Measurements from ENCODE around the gene SPATA9. TPM values are rescaled to one million over a fixed set of nuclear protein-coding genes. Genes with fewer than 3 reads are reported as not detected.

Gene SPATA9
- total and polyA plus RNA-seq, 9 of the 15 experiments (the other 6 are each of a cell fraction or from before 2014, with no cell fraction given): 0.16 to 5.5 (median 0.39) TPM; not detected in 3

DNA sequence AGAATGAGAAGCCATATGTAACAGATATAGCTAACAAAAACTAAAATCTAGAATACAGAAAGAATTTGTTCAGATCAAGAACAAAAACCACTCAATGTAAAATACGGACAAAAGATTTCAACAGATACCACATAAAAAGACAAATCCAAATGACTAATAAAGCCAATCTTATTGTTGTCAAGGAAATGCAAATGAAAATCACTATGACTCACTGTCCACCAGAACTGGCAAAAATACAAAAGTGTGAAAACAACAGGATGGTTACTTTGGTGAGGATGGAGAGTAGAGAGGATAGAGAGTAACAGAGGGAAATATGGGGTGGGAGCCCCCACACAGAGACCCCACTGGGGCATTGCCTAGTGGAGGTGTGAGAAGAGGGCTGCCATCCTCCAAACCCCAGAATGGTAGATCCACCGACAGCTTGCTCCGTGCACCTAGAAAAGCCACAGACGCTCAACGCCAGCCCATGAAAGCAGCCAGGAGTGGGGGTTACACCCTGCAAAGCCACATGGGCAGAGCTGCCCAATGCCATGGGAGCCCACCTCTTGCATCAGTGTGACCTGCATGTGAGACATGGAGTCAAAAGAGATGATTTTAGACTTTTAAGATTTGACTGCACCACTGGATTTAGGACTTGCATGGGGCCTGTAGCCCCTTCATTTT, 33.1 kb upstream of the SPATA9 start (continued):
- 0 out of 2 replicates have a peak, but pooled peaks have one; percentile 21 for TF ChIP-seq ZBTB7A (IDR thresholded peaks at IDR 0.05; ENCODE audit: borderline replicate concordance, control insufficient read depth, low read depth, low read length)
- TF ChIP-seq ASH1L (IDR thresholded peaks at IDR 0.05; ENCODE audit: borderline replicate concordance, low read depth, partially characterized antibody): no peak
- TF ChIP-seq ELF4 (CRISPR knock-in tag; IDR thresholded peaks at IDR 0.05): no peak
- TF ChIP-seq GTF2F1 (IDR thresholded peaks at IDR 0.05; ENCODE audit: low read depth, low read length): no peak
- no peak for TF ChIP-seq ZNF121 (CRISPR knock-in tag; conservative IDR thresholded peaks at IDR 0.05)
- TF ChIP-seq POU5F1 (IDR thresholded peaks at IDR 0.05; ENCODE audit: borderline replicate concordance, low read depth, low read length, partially characterized antibody): no peak
- TF ChIP-seq, protein P1, sequence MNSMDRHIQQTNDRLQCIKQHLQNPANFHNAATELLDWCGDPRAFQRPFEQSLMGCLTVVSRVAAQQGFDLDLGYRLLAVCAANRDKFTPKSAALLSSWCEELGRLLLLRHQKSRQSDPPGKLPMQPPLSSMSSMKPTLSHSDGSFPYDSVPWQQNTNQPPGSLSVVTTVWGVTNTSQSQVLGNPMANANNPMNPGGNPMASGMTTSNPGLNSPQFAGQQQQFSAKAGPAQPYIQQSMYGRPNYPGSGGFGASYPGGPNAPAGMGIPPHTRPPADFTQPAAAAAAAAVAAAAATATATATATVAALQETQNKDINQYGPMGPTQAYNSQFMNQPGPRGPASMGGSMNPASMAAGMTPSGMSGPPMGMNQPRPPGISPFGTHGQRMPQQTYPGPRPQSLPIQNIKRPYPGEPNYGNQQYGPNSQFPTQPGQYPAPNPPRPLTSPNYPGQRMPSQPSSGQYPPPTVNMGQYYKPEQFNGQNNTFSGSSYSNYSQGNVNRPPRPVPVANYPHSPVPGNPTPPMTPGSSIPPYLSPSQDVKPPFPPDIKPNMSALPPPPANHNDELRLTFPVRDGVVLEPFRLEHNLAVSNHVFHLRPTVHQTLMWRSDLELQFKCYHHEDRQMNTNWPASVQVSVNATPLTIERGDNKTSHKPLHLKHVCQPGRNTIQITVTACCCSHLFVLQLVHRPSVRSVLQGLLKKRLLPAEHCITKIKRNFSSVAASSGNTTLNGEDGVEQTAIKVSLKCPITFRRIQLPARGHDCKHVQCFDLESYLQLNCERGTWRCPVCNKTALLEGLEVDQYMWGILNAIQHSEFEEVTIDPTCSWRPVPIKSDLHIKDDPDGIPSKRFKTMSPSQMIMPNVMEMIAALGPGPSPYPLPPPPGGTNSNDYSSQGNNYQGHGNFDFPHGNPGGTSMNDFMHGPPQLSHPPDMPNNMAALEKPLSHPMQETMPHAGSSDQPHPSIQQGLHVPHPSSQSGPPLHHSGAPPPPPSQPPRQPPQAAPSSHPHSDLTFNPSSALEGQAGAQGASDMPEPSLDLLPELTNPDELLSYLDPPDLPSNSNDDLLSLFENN (IDR thresholded peaks at IDR 0.05; ENCODE audit: low read depth in 2 of 2, low read length in 2 of 2): no peak
- TF ChIP-seq RFX1 (IDR thresholded peaks at IDR 0.05): peak; percentile 30; the same call in 1 of the 2 replicates
- no peak for TF ChIP-seq CEBPB (tag; IDR thresholded peaks at IDR 0.05)
- no peak for TF ChIP-seq ZNF780A (CRISPR knock-in tag; IDR thresholded peaks at IDR 0.05)
- no peak for TF ChIP-seq HDGF (IDR thresholded peaks at IDR 0.05)
- no peak for TF ChIP-seq ZBED1 (IDR thresholded peaks at IDR 0.05)
- TF ChIP-seq, protein P2, sequence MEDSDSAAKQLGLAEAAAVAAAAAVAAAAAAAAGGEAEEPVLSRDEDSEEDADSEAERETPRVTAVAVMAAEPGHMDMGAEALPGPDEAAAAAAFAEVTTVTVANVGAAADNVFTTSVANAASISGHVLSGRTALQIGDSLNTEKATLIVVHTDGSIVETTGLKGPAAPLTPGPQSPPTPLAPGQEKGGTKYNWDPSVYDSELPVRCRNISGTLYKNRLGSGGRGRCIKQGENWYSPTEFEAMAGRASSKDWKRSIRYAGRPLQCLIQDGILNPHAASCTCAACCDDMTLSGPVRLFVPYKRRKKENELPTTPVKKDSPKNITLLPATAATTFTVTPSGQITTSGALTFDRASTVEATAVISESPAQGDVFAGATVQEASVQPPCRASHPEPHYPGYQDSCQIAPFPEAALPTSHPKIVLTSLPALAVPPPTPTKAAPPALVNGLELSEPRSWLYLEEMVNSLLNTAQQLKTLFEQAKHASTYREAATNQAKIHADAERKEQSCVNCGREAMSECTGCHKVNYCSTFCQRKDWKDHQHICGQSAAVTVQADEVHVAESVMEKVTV (CRISPR knock-in tag; IDR thresholded peaks at IDR 0.05): no peak
- 0 out of 4 replicates have a peak, but pooled peaks of 1 of the 2 experiments have one; percentile 21 for TF ChIP-seq SRF (CRISPR knock-in tag; IDR thresholded peaks at IDR 0.05)
- TF ChIP-seq, protein P3, sequence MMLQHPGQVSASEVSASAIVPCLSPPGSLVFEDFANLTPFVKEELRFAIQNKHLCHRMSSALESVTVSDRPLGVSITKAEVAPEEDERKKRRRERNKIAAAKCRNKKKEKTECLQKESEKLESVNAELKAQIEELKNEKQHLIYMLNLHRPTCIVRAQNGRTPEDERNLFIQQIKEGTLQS (IDR thresholded peaks at IDR 0.05): 0 out of 2 replicates have a peak, but pooled peaks have one; percentile 14
- TF ChIP-seq, protein P3 (CRISPR knock-in tag; conservative IDR thresholded peaks at IDR 0.05): no peak
- TF ChIP-seq, protein P4, sequence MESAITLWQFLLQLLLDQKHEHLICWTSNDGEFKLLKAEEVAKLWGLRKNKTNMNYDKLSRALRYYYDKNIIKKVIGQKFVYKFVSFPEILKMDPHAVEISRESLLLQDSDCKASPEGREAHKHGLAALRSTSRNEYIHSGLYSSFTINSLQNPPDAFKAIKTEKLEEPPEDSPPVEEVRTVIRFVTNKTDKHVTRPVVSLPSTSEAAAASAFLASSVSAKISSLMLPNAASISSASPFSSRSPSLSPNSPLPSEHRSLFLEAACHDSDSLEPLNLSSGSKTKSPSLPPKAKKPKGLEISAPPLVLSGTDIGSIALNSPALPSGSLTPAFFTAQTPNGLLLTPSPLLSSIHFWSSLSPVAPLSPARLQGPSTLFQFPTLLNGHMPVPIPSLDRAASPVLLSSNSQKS (CRISPR knock-in tag; IDR thresholded peaks at IDR 0.05): no peak
